Osteoblast (primary cell): Measurements from ENCODE around the gene HHIPL1. TPM values are rescaled to one million over a fixed set of nuclear protein-coding genes. Genes with fewer than 3 reads are reported as not detected.

Experiments
- DNase-seq: peaks from one replicate; pipeline ENCODE4 v3.0.0; 2011; ENCODE audit warnings: low spot score, mixed read lengths; ENCODE audit not compliant: insufficient read length; ENCODE audit errors: missing footprints
- H2AFZ ChIP-seq: 2 replicates; pipeline ENCODE4 v1.6.0; 2011; ENCODE audit warnings: mild to moderate bottlenecking, low read length
- H3K27ac ChIP-seq: 2 replicates; pipeline ENCODE4 v1.5.1; 2011; ENCODE audit warnings: mild to moderate bottlenecking, low read depth, low read length, moderate library complexity
- H3K27me3 ChIP-seq: 2 replicates; pipeline ENCODE4 v1.6.0; 2012; ENCODE audit warnings: mild to moderate bottlenecking, control low read depth, inconsistent platforms, low read length, moderate library complexity; ENCODE audit not compliant: insufficient read depth
- H3K36me3 ChIP-seq: 2 replicates; pipeline ENCODE4 v1.5.1; 2011; ENCODE audit warnings: mild to moderate bottlenecking, low read length, control low read depth, moderate library complexity; ENCODE audit not compliant: insufficient read depth
- H3K4me1 ChIP-seq: 2 replicates; pipeline ENCODE4 v1.5.1; 2011; ENCODE audit warnings: mild to moderate bottlenecking, low read length, control low read depth, moderate library complexity; ENCODE audit not compliant: insufficient read depth
- H3K4me2 ChIP-seq: 2 replicates; pipeline ENCODE4 v1.6.0; 2011; ENCODE audit warnings: mild to moderate bottlenecking, low read length; ENCODE audit not compliant: insufficient read depth
- H3K4me3 ChIP-seq: fragments of 200-600 bp; sonication (generic); 3 replicates; pipeline ENCODE4 v1.5.1; 2012; ENCODE audit warnings: mild to moderate bottlenecking, low read length, inconsistent platforms; ENCODE audit not compliant: insufficient read depth
- H3K79me2 ChIP-seq: 2 replicates; pipeline ENCODE4 v1.6.0; 2012; ENCODE audit warnings: mild to moderate bottlenecking, low read length, control low read depth, inconsistent platforms; ENCODE audit not compliant: insufficient read depth
- H3K9me3 ChIP-seq: 2 replicates; pipeline ENCODE4 v1.5.1; 2011; ENCODE audit warnings: low read depth, low read length, control low read depth
- H4K20me1 ChIP-seq: 2 replicates; pipeline ENCODE4 v1.6.0; 2012; ENCODE audit warnings: mild to moderate bottlenecking, low read length, control low read depth; ENCODE audit not compliant: insufficient read depth
- total RNA-seq: library from RNA; depleted of rRNA; stranded (reverse); fragments of >200 nt; gene quantifications from 2 replicates; pipeline ENCODE4 v1.2.3, GENCODE V29; 2012
- TF ChIP-seq, protein P1 (sequence below): IDR thresholded peaks from 2 replicates; pipeline ENCODE4 v1.5.1; 2011; ENCODE audit warnings: mild to moderate bottlenecking, low read depth, low read length, moderate library complexity; ENCODE audit errors: extremely low read depth

HHIPL1 gene
- total RNA-seq, 1 donor, result 12.3 TPM

DNA sequence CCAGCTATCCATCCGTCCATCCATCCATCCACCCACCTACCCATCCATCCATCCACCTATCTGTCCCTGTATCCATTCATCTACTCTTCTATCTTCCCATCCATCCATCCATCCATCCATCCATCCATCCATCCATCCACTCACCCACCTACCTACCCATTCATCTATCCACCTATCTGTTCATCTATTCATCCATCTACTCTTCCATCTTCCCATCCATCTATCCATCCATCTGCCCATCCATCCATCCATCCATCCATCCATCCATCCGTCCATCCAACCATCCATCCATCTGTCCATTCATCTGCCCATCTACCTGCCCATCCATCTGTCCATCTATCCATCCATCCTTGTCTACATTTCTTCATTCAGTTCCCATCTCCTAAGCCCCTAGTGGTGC, 17.8 kb upstream of the HHIPL1 start:
- H3K27ac ChIP-seq, result no peak overlapping the region
- TF ChIP-seq, protein P1, sequence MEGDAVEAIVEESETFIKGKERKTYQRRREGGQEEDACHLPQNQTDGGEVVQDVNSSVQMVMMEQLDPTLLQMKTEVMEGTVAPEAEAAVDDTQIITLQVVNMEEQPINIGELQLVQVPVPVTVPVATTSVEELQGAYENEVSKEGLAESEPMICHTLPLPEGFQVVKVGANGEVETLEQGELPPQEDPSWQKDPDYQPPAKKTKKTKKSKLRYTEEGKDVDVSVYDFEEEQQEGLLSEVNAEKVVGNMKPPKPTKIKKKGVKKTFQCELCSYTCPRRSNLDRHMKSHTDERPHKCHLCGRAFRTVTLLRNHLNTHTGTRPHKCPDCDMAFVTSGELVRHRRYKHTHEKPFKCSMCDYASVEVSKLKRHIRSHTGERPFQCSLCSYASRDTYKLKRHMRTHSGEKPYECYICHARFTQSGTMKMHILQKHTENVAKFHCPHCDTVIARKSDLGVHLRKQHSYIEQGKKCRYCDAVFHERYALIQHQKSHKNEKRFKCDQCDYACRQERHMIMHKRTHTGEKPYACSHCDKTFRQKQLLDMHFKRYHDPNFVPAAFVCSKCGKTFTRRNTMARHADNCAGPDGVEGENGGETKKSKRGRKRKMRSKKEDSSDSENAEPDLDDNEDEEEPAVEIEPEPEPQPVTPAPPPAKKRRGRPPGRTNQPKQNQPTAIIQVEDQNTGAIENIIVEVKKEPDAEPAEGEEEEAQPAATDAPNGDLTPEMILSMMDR, result no peak
- H3K79me2 ChIP-seq, result no peaks in the 10 kb centered on the region
- no peak overlapping the region for H2AFZ ChIP-seq
- H3K4me3 ChIP-seq, result no peak overlapping the region
- H3K27me3 ChIP-seq, result no peaks in the 10 kb centered on the region
- no peaks in the 10 kb centered on the region for H4K20me1 ChIP-seq
- no peaks in the 10 kb centered on the region for H3K9me3 ChIP-seq
- no peak overlapping the region for H3K4me2 ChIP-seq
- no peaks in the 10 kb centered on the region for H3K36me3 ChIP-seq
- no peak for DNase-seq
- peaks cover 19% of the 10 kb centered on the region for H3K4me1 ChIP-seq

GRCh38 chr14:99627510-99628381, 17.2 kb upstream of the HHIPL1 start:
- Histone ChIP-seq H3K27me3 (no peaks in the 10 kb centered on the region), H3K4me2 (no peak overlapping the region), H3K36me3 (no peaks in the 10 kb centered on the region), H3K9me3 (no peaks in the 10 kb centered on the region), H2AFZ (no peak overlapping the region), H3K27ac (no peak overlapping the region), H3K4me1 (peaks cover 17% of the 10 kb centered on the region), H4K20me1 (no peaks in the 10 kb centered on the region), H3K4me3 (no peak overlapping the region), H3K79me2 (no peaks in the 10 kb centered on the region)
- DNase-seq, result peak; percentile 62
- TF ChIP-seq, protein P1, result no peak

DNA sequence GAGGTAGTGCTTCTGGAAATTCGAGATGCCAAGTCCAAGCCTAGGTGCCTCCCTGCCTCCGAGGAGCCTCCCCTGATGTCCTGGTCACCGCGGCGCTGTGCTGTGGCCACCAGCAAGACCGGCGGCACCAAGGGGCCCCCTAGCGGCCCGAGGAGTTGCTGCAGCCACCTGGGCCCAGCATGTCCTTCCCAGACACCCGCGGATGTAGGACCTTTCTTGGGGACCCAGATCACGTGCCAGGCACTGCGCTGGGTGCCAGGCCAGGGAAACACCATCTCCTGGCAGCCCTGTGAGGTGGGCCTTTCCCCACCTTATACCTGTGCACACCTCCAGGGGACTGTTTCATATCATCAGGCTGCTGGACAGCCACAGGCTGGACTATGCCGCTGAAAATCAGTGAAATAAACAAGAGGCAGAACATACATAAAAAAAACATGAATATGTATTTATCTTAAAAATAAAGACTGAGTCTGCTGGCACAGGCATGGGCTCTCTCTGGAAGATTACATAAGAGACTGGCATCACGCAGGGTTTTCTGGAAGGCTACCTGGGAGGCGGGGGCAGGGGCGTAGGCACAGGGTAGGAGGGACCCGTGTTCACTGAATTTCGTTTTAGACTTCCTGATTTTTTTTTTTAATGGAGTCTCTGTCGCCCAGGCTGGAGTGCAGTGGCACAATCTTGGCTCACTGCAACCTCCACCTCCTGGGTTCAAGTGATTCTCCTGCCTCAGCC, 15.9 kb upstream of the HHIPL1 start:
- Histone ChIP-seq H3K4me1 (peaks cover 4% of the 10 kb centered on the region), H2AFZ (peak overlapping the region; percentile 59), H3K4me3 (no peak overlapping the region), H3K4me2 (peak overlapping the region; percentile 65), H3K27me3 (no peaks in the 10 kb centered on the region), H3K36me3 (no peaks in the 10 kb centered on the region), H3K27ac (no peak overlapping the region), H3K9me3 (no peaks in the 10 kb centered on the region), H3K79me2 (no peaks in the 10 kb centered on the region), H4K20me1 (no peaks in the 10 kb centered on the region)
- peak; percentile 97 for DNase-seq
- TF ChIP-seq, protein P1, result peak; percentile 92

- H3K4me1 ChIP-seq, result peaks cover 4% of the 10 kb centered on the region
- H3K79me2 ChIP-seq, result no peaks in the 10 kb centered on the region
- no peaks in the 10 kb centered on the region for H3K27me3 ChIP-seq
- DNase-seq, result peak; percentile 17
- no peak overlapping the region for H3K4me3 ChIP-seq
- no peaks in the 10 kb centered on the region for H4K20me1 ChIP-seq
- H3K27ac ChIP-seq, result no peak overlapping the region
- H3K4me2 ChIP-seq, result no peak overlapping the region
- no peak overlapping the region for H2AFZ ChIP-seq
- H3K36me3 ChIP-seq, result no peaks in the 10 kb centered on the region
- TF ChIP-seq, protein P1, result no peak
- no peaks in the 10 kb centered on the region for H3K9me3 ChIP-seq
Observed at GRCh38 chr14:99630202-99630601, 14.7 kb upstream of the HHIPL1 start.
